DND-41 (cell line): ENCODE results near the gene S100A7A.
"Not testable (repeated sequence)": the region's sequence is repeated elsewhere in the genome, so short reads cannot be mapped to it uniquely, and the experiment has no call there.

Source experiments
- CTCF ChIP-seq: IDR thresholded peaks from 2 replicates; pipeline ENCODE4 v1.5.1; 2012; ENCODE audit warnings: borderline replicate concordance, low read length, moderate library complexity, mild to moderate bottlenecking; ENCODE audit not compliant: poor library complexity, severe bottlenecking; ENCODE audit errors: extremely low read depth
- EZH2 ChIP-seq: IDR thresholded peaks from 3 replicates; pipeline ENCODE4 v1.6.1; 2012; ENCODE audit warnings: borderline replicate concordance, low read depth, mild to moderate bottlenecking, moderate library complexity, low read length, inconsistent platforms; ENCODE audit not compliant: severe bottlenecking

GRCh38 chr1:153405825-153406599 lies 10.3 kb upstream of the S100A7A start:
- TF ChIP-seq CTCF, EZH2: not testable (repeated sequence)
